Trophoblast cell (in vitro differentiated cells and primary cell): ENCODE results near the gene ZC3H8.

ENCODE experiments used
- DNase-seq, 2 donors: peaks; one replicate each; pipeline ENCODE4 v3.0.0-alpha.2; 2016
- H2AFZ ChIP-seq: 2 replicates; pipeline ENCODE4 v1.6.1; 2013; ENCODE audit warnings: low read length, moderate library complexity, mild to moderate bottlenecking; ENCODE audit not compliant: insufficient read depth, poor library complexity
- H2AK5ac ChIP-seq: 2 replicates; pipeline ENCODE4 v1.6.1; 2013; ENCODE audit warnings: mild to moderate bottlenecking, low read length
- H2BK120ac ChIP-seq: 2 replicates; pipeline ENCODE4 v1.6.1; 2013; ENCODE audit warnings: low read length, mild to moderate bottlenecking, moderate library complexity; ENCODE audit not compliant: insufficient read depth, poor library complexity
- H2BK12ac ChIP-seq: 2 replicates; pipeline ENCODE4 v1.6.1; 2013; ENCODE audit warnings: mild to moderate bottlenecking, low read length, moderate library complexity
- H2BK5ac ChIP-seq: 2 replicates; pipeline ENCODE4 v1.6.1; 2013; ENCODE audit warnings: low read length, low read depth, moderate library complexity, mild to moderate bottlenecking; ENCODE audit not compliant: poor library complexity
- H3K14ac ChIP-seq: 2 replicates; pipeline ENCODE4 v1.6.1; 2013; ENCODE audit warnings: mild to moderate bottlenecking, low read length
- H3K18ac ChIP-seq: 2 replicates; pipeline ENCODE4 v1.6.1; 2013; ENCODE audit warnings: mild to moderate bottlenecking, low read length
- H3K23ac ChIP-seq: 2 replicates; pipeline ENCODE4 v1.6.1; 2013; ENCODE audit warnings: low read length
- H3K27ac ChIP-seq: 2 replicates; pipeline ENCODE4 v1.5.1; 2013; ENCODE audit warnings: low read depth, mild to moderate bottlenecking, inconsistent platforms, low read length, moderate library complexity
- H3K27me3 ChIP-seq: 2 replicates; pipeline ENCODE4 v1.6.1; 2013; ENCODE audit warnings: inconsistent platforms, mild to moderate bottlenecking, low read length, moderate library complexity; ENCODE audit not compliant: insufficient read depth
- H3K36me3 ChIP-seq, 2 experiments: 1 replicate in 1 of 2; 2 replicates in 1 of 2; pipeline ENCODE4 v1.6.1; 2013; ENCODE audit warnings: low read length in 2 of 2, mild to moderate bottlenecking in 2 of 2, moderate library complexity in 1 of 2; ENCODE audit not compliant: insufficient read depth in 2 of 2, control insufficient read depth in 1 of 2
- H3K4ac ChIP-seq: 2 replicates; pipeline ENCODE4 v1.6.1; 2013; ENCODE audit warnings: low read depth, mild to moderate bottlenecking, low read length, moderate library complexity
- H3K4me1 ChIP-seq, 2 experiments: 1 replicate in 1 of 2; 2 replicates in 1 of 2; pipeline ENCODE4 v1.6.1; 2013; ENCODE audit warnings: low read length in 2 of 2, mild to moderate bottlenecking in 2 of 2, moderate library complexity in 1 of 2; ENCODE audit not compliant: insufficient read depth in 2 of 2, control insufficient read depth in 1 of 2
- H3K4me2 ChIP-seq: 2 replicates; pipeline ENCODE4 v1.6.1; 2013; ENCODE audit warnings: inconsistent platforms, mild to moderate bottlenecking, low read length, moderate library complexity
- H3K4me3 ChIP-seq: 2 replicates; pipeline ENCODE4 v1.5.1; 2013; ENCODE audit warnings: mild to moderate bottlenecking, low read depth, low read length, inconsistent platforms
- H3K79me1 ChIP-seq: one replicate; pipeline ENCODE4 v1.6.1; 2013; ENCODE audit warnings: low read length
- H3K79me2 ChIP-seq: 2 replicates; pipeline ENCODE4 v1.6.1; 2013; ENCODE audit warnings: low read length, mild to moderate bottlenecking; ENCODE audit not compliant: control insufficient read depth, insufficient read depth, poor library complexity
- H3K9ac ChIP-seq: 2 replicates; pipeline ENCODE4 v1.6.1; 2013; ENCODE audit warnings: mild to moderate bottlenecking, low read length
- H3K9me3 ChIP-seq: 2 replicates; pipeline ENCODE4 v1.6.1; 2013; ENCODE audit warnings: low read depth, mild to moderate bottlenecking, control low read depth, inconsistent platforms, low read length; ENCODE audit not compliant: insufficient read depth
- H4K12ac ChIP-seq: 2 replicates; pipeline ENCODE4 v1.6.1; 2013; ENCODE audit warnings: low read depth, mild to moderate bottlenecking, low read length, moderate library complexity
- H4K8ac ChIP-seq: 2 replicates; pipeline ENCODE4 v1.6.1; 2013; ENCODE audit warnings: low read depth, mild to moderate bottlenecking, low read length, moderate library complexity
- H4K91ac ChIP-seq: one replicate; pipeline ENCODE4 v1.6.1; 2013; ENCODE audit warnings: low read depth, mild to moderate bottlenecking, low read length, moderate library complexity
- WGBS: extraction: QIAGEN DNeasy Blood & Tissue Kit; methylation state at CpG from one replicate; pipeline ENCODE4 v1.1.7; 2013; ENCODE audit warnings: missing lambda C conversion rate; ENCODE audit not compliant: insufficient read length, insufficient coverage; ENCODE audit errors: extremely low coverage; 5-methylcytosine and 5-hydroxymethylcytosine counted together

Gene ZC3H8

DNA sequence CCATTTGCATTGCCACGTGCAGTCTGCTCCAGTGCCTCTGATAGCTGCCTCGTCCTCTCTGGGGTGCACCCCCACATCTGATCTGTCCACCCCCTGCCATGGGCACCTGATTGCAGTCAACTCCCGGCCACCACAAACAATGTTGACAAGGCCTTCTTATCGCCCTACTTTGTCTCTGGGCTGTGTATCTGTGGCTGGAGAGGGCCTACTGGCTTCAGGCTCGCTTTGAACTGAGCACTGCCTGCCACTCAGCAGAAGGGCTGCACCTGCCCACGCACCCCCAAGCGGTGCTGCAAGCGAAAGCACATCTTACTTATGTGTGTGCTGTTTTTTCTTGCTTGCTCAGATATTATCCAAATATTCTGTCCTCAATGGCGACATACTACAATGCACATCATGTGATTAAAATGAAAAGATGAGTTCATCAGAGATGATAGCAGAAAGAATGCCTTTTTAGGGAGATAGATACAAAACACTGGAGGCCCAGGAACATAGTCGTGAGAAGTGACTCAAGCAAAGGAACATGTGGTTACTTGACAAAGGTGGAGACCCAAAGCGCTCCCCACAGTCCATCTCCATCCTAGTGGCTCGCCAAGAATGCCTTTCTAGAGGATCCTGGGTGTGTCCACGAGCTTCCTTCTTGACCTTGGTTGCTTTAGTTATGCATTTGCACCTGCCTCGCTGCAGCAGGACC lies 87.9 kb downstream of the ZC3H8 start:
- Histone ChIP-seq H2BK5ac (no peak overlapping the region), H3K14ac (no peak overlapping the region), H3K9ac (no peak overlapping the region), H2BK120ac (no peak overlapping the region), H3K79me1 (no peaks in the 10 kb centered on the region), H4K8ac (no peak overlapping the region), H3K23ac (no peak overlapping the region), H3K18ac (no peak overlapping the region), H3K79me2 (no peaks in the 10 kb centered on the region), H3K36me3 (no peaks in the 10 kb centered on the region), H3K4me3 (no peak overlapping the region), H3K4me2 (no peak overlapping the region), H2BK12ac (no peak overlapping the region), H2AFZ (no peak overlapping the region), H3K9me3 (peaks cover 3% of the 10 kb centered on the region), H3K27ac (no peak overlapping the region), H4K12ac (no peak overlapping the region), H2AK5ac (no peak overlapping the region), H3K4me1 (peaks cover 0 to 6% of the 10 kb centered on the region in 2 experiments), H3K4ac (no peak overlapping the region), H4K91ac (no peak overlapping the region), H3K27me3 (no peaks in the 10 kb centered on the region)
- no CpG with 5 or more reads among the region's 14 CpGs for WGBS
- no peak for DNase-seq

DNA sequence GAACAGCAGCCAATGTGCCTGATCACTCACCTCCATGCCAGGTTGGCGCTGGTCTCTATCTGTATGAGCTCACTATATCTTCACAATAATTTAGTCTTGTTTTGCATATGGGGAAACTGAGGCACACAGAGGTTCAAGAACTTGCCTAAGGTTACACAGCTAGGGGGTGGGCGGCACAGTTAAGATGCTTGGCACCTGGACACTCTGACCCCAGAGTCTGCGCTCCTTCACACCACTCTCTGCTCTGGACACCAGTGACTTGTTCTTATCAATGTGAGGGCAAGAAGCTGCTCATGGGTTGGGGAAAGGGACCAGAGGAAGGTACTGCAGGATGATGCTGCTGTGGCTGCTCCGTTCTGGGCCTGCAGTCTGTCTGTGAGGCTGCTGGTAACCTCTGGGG lies 89.5 kb downstream of the ZC3H8 start:
- H3K18ac ChIP-seq = no peak overlapping the region
- WGBS = no CpG with 5 or more reads among the region's 4 CpGs
- no peaks in the 10 kb centered on the region for H3K27me3 ChIP-seq
- no peak overlapping the region for H4K91ac ChIP-seq
- no peak overlapping the region for H3K14ac ChIP-seq
- no peak overlapping the region for H2BK120ac ChIP-seq
- H3K9me3 ChIP-seq = peaks cover 6% of the 10 kb centered on the region
- peaks cover 0 to 6% of the 10 kb centered on the region in 2 experiments for H3K4me1 ChIP-seq
- no peak overlapping the region for H2AFZ ChIP-seq
- no peaks in the 10 kb centered on the region for H3K79me2 ChIP-seq
- H3K4me2 ChIP-seq = no peak overlapping the region
- no peak overlapping the region for H3K4me3 ChIP-seq
- no peak overlapping the region for H4K8ac ChIP-seq
- H3K23ac ChIP-seq = no peak overlapping the region
- no peak overlapping the region for H3K9ac ChIP-seq
- H3K27ac ChIP-seq = no peak overlapping the region
- no peaks in the 10 kb centered on the region for H3K36me3 ChIP-seq
- no peak overlapping the region for H3K4ac ChIP-seq
- H2AK5ac ChIP-seq = no peak overlapping the region
- no peak overlapping the region for H2BK12ac ChIP-seq
- H2BK5ac ChIP-seq = no peak overlapping the region
- H4K12ac ChIP-seq = no peak overlapping the region
- no peak for DNase-seq
- no peaks in the 10 kb centered on the region for H3K79me1 ChIP-seq

DNA sequence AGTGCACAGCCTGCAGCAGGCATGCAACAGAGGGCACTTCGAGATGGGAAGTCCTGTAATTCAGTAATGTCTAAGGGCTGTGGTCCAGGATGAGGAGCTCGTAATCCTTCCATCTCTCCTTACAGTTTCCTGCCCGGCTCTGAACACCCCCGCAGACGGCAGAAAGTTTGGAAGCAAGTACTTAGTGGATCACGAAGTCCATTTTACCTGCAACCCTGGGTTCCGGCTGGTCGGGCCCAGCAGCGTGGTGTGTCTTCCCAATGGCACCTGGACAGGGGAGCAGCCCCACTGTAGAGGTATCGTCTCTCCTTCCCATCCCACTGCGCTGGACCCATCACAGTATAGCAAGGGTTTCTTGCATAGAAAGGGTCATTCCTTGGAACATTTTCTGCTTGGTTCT lies 90.0 kb downstream of the ZC3H8 start:
- no peak overlapping the region for H3K23ac ChIP-seq
- no CpG with 5 or more reads among the region's 11 CpGs for WGBS

DNA sequence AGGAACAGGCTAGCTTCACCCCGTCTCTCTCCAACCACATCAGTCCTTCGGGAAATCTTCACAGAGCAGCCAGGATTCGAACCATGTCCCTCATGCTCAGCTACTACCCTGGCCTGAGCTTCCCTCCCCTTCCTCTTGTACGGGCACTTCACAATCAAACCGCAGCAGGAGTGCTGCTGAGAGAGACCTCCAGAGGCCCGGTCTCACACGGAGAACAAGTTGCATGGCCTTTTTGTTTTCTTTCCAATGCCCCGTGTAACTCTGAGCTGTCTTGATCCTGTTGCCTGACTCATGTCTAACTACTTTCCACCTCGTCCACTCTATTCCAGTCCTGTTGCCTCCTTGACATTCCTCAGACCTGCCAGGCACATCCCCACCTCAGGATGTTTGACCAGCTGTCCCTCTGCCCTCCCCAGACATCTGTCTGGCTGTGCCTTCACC lies 91.3 kb downstream of the ZC3H8 start:
- Histone ChIP-seq H4K12ac (no peak overlapping the region), H3K36me3 (no peaks in the 10 kb centered on the region), H3K27ac (no peak overlapping the region), H3K79me2 (no peaks in the 10 kb centered on the region), H2AK5ac (no peak overlapping the region), H2AFZ (no peak overlapping the region), H3K23ac (no peak overlapping the region), H3K9ac (no peak overlapping the region), H2BK5ac (no peak overlapping the region), H3K4me3 (no peak overlapping the region), H4K8ac (no peak overlapping the region), H2BK12ac (no peak overlapping the region), H3K14ac (no peak overlapping the region), H3K4me1 (peaks cover 0 to 6% of the 10 kb centered on the region in 2 experiments), H3K9me3 (peaks cover 8% of the 10 kb centered on the region), H3K4ac (no peak overlapping the region), H3K79me1 (no peaks in the 10 kb centered on the region), H3K27me3 (no peaks in the 10 kb centered on the region), H2BK120ac (no peak overlapping the region), H4K91ac (no peak overlapping the region), H3K4me2 (no peak overlapping the region), H3K18ac (no peak overlapping the region)
- no CpG with 5 or more reads among the region's 9 CpGs for WGBS
- DNase-seq = no peak

More for the DNA sequence above, 90.0 kb downstream of the ZC3H8 start:
- H2BK12ac ChIP-seq = no peak overlapping the region
- H3K27ac ChIP-seq = no peak overlapping the region
- H3K4ac ChIP-seq = no peak overlapping the region
- no peak for DNase-seq
- no peak overlapping the region for H3K4me2 ChIP-seq
- H3K4me1 ChIP-seq = peaks cover 0 to 6% of the 10 kb centered on the region in 2 experiments
- H3K9me3 ChIP-seq = peaks cover 6% of the 10 kb centered on the region
- H3K14ac ChIP-seq = no peak overlapping the region
- H3K18ac ChIP-seq = no peak overlapping the region
- H2BK120ac ChIP-seq = no peak overlapping the region
- no peak overlapping the region for H2AK5ac ChIP-seq
- no peak overlapping the region for H4K12ac ChIP-seq
- no peak overlapping the region for H3K9ac ChIP-seq
- no peaks in the 10 kb centered on the region for H3K36me3 ChIP-seq
- no peaks in the 10 kb centered on the region for H3K79me1 ChIP-seq
- H3K27me3 ChIP-seq = no peaks in the 10 kb centered on the region
- H2AFZ ChIP-seq = no peak overlapping the region
- no peak overlapping the region for H3K4me3 ChIP-seq
- no peak overlapping the region for H4K91ac ChIP-seq
- H3K79me2 ChIP-seq = no peaks in the 10 kb centered on the region
- no peak overlapping the region for H4K8ac ChIP-seq
- H2BK5ac ChIP-seq = no peak overlapping the region
